Immature natural killer cell (primary cell): ENCODE results near the gene USP16. TPM values are rescaled to one million over a fixed set of nuclear protein-coding genes. Genes with fewer than 3 reads are reported as not detected.
"Not testable (repeated sequence)": the region's sequence is repeated elsewhere in the genome, so short reads cannot be mapped to it uniquely, and the experiment has no call there.

Experiments used
- DNase-seq, 3 donors: peaks; one replicate each; pipeline ENCODE4 v3.0.0; 2022; ENCODE audit warnings: mixed read lengths in 1 of 3
- H3K27ac Mint-ChIP-seq, 6 donors: one replicate each; pipeline ENCODE4 v1.8.0; 2020; ENCODE audit warnings: mixed read lengths in 6 of 6, mild to moderate bottlenecking in 5 of 6, inconsistent platforms in 4 of 6, moderate library complexity in 3 of 6
- H3K27me3 Mint-ChIP-seq, 3 donors: one replicate each; pipeline ENCODE4 v1.8.0; 2020 to 2021; ENCODE audit warnings: low read depth in 3 of 3, mild to moderate bottlenecking in 3 of 3, mixed read lengths in 3 of 3, moderate library complexity in 3 of 3, inconsistent platforms in 1 of 3
- H3K36me3 Mint-ChIP-seq, 3 donors: one replicate each; pipeline ENCODE4 v1.8.0; 2020; ENCODE audit warnings: mixed read lengths in 3 of 3, inconsistent platforms in 2 of 3, mild to moderate bottlenecking in 2 of 3
- H3K4me1 Mint-ChIP-seq, 2 donors: one replicate each; pipeline ENCODE4 v1.8.0; 2020; ENCODE audit warnings: inconsistent platforms in 2 of 2, mild to moderate bottlenecking in 2 of 2, mixed read lengths in 2 of 2, moderate library complexity in 1 of 2
- H3K4me3 Mint-ChIP-seq, 5 donors: one replicate each; pipeline ENCODE4 v1.8.0; 2020; ENCODE audit warnings: mild to moderate bottlenecking in 5 of 5, mixed read lengths in 5 of 5, inconsistent platforms in 3 of 5, moderate library complexity in 3 of 5
- H3K9me3 Mint-ChIP-seq, 6 donors: one replicate each; pipeline ENCODE4 v1.8.0; 2020; ENCODE audit warnings: mild to moderate bottlenecking in 6 of 6, mixed read lengths in 6 of 6, inconsistent platforms in 4 of 6, moderate library complexity in 3 of 6
- polyA plus RNA-seq, 3 donors: library from polyadenylated mRNA; unstranded; fragments of 300-500 nt; fragmentation: Illumina TruSeq; gene quantifications; one replicate each; pipeline ENCODE4 v1.2.3, GENCODE V29; 2021

Gene USP16
- polyA plus RNA-seq = 10 to 100 TPM; 12.0 to 31.3 (median 20.5) TPM

- Mint-ChIP-seq H3K27ac (peak within 1 kb of the TSS; percentile 96 to 99 (median 99)), H3K4me3 (peak within 1 kb of the TSS; percentile 95 to 99 (median 97)), H3K36me3 (peaks cover 0 to 4% (median 3%) of the 10 kb centered on the region in 3 donors), H3K27me3 (peaks cover 12 to 19% (median 14%) of the 10 kb centered on the region in 3 donors), H3K9me3 (no peaks in the 10 kb centered on the region), H3K4me1 (peaks cover 58 to 81% of the 10 kb centered on the region in 2 donors)
- DNase-seq = peak; percentile 97
Observed at GRCh38 chr21:29024474-29025327, at the start of gene USP16. Gene USP16, plus strand, starts transcription at chr21:29024668. Its CDS starts 3,246 bp downstream, at chr21:29027914.

GRCh38 chr21:28975397-28975796, 49.1 kb upstream of the USP16 start:
- peak overlapping the region in 2 of 6 donors; percentile 49 to 53 for H3K27ac Mint-ChIP-seq
- peaks cover 19 to 29% (median 23%) of the 10 kb centered on the region in 3 donors for H3K36me3 Mint-ChIP-seq
- no peak for DNase-seq
- no peaks in the 10 kb centered on the region for H3K27me3 Mint-ChIP-seq
- H3K4me3 Mint-ChIP-seq = no peak overlapping the region
- H3K4me1 Mint-ChIP-seq = peaks cover 7 to 32% of the 10 kb centered on the region in 2 donors
- no peaks in the 10 kb centered on the region for H3K9me3 Mint-ChIP-seq

GRCh38 chr21:28979092-28979491, 45.4 kb upstream of the USP16 start:
- H3K4me3 Mint-ChIP-seq = no peak overlapping the region
- H3K36me3 Mint-ChIP-seq = peaks cover 13 to 34% (median 23%) of the 10 kb centered on the region in 3 donors
- no peaks in the 10 kb centered on the region for H3K9me3 Mint-ChIP-seq
- H3K27ac Mint-ChIP-seq = no peak overlapping the region
- no peaks in the 10 kb centered on the region for H3K27me3 Mint-ChIP-seq
- peaks cover 8 to 11% of the 10 kb centered on the region in 2 donors for H3K4me1 Mint-ChIP-seq
- no peak for DNase-seq

- DNase-seq = no peak
- H3K4me1 Mint-ChIP-seq = peaks cover 4 to 10% of the 10 kb centered on the region in 2 donors
- H3K27ac Mint-ChIP-seq = peak overlapping the region in 3 of 6 donors; percentile 26 to 73 (median 53)
- peaks cover 8 to 32% (median 20%) of the 10 kb centered on the region in 3 donors for H3K36me3 Mint-ChIP-seq
- no peaks in the 10 kb centered on the region for H3K9me3 Mint-ChIP-seq
- H3K4me3 Mint-ChIP-seq = no peak overlapping the region
- no peaks in the 10 kb centered on the region for H3K27me3 Mint-ChIP-seq
Observed at GRCh38 chr21:28982637-28983036, 41.8 kb upstream of the USP16 start.

GRCh38 chr21:28986677-28987076, 37.8 kb upstream of the USP16 start:
- H3K36me3 Mint-ChIP-seq = peaks cover 4 to 24% (median 15%) of the 10 kb centered on the region in 3 donors
- no peak for DNase-seq
- H3K27me3 Mint-ChIP-seq = peaks cover 0 to 2% (median 0%) of the 10 kb centered on the region in 3 donors
- H3K4me3 Mint-ChIP-seq = no peak overlapping the region
- H3K27ac Mint-ChIP-seq = no peak overlapping the region
- H3K4me1 Mint-ChIP-seq = peaks cover 23 to 40% of the 10 kb centered on the region in 2 donors
- H3K9me3 Mint-ChIP-seq = no peaks in the 10 kb centered on the region

GRCh38 chr21:28988146-28988545, 36.3 kb upstream of the USP16 start:
- H3K36me3 Mint-ChIP-seq = peaks cover 4 to 15% (median 15%) of the 10 kb centered on the region in 3 donors
- H3K27ac Mint-ChIP-seq = not testable (repeated sequence)

GRCh38 chr21:28991861-28992525, 32.5 kb upstream of the USP16 start:
- Mint-ChIP-seq H3K9me3 (no peaks in the 10 kb centered on the region), H3K27me3 (peaks cover 3 to 7% (median 7%) of the 10 kb centered on the region in 3 donors), H3K36me3 (peaks cover 0 to 5% (median 0%) of the 10 kb centered on the region in 3 donors), H3K4me3 (peak overlapping the region; percentile 91 to 96 (median 94)), H3K4me1 (peaks cover 34 to 53% of the 10 kb centered on the region in 2 donors), H3K27ac (peak overlapping the region; percentile 91 to 98 (median 95))
- DNase-seq = no peak

More at GRCh38 chr21:28988146-28988545, 36.3 kb upstream of the USP16 start:
- DNase-seq, H3K9me3 Mint-ChIP-seq, H3K4me3 Mint-ChIP-seq, H3K27me3 Mint-ChIP-seq: not testable (repeated sequence)
- peaks cover 35 to 54% of the 10 kb centered on the region in 2 donors for H3K4me1 Mint-ChIP-seq

- DNase-seq = peak; percentile 98 to 99 (median 99)
- Mint-ChIP-seq H3K36me3 (peaks cover 0 to 5% (median 0%) of the 10 kb centered on the region in 3 donors), H3K27me3 (peaks cover 3 to 7% (median 7%) of the 10 kb centered on the region in 3 donors), H3K4me1 (peaks cover 34 to 46% of the 10 kb centered on the region in 2 donors), H3K9me3 (no peaks in the 10 kb centered on the region), H3K27ac (peak within 1 kb of the TSS; percentile 91 to 98 (median 95)), H3K4me3 (peak within 1 kb of the TSS; percentile 91 to 96 (median 94))
Observed at GRCh38 chr21:28992526-28993292, 31.8 kb upstream of the USP16 start, which contains the start of gene LTN1. Gene LTN1, minus strand, starts transcription at chr21:28992877. Its CDS starts 72 bp downstream, at chr21:28992805.

- Mint-ChIP-seq H3K27me3 (peaks cover 3 to 7% (median 6%) of the 10 kb centered on the region in 3 donors), H3K4me1 (peaks cover 34 to 45% of the 10 kb centered on the region in 2 donors), H3K4me3 (peak overlapping the region; percentile 91 to 96 (median 94)), H3K27ac (peak overlapping the region; percentile 91 to 98 (median 95)), H3K36me3 (peaks cover 0 to 5% (median 0%) of the 10 kb centered on the region in 3 donors), H3K9me3 (no peaks in the 10 kb centered on the region)
- no peak for DNase-seq
Observed at GRCh38 chr21:28993293-28993629, 31.2 kb upstream of the USP16 start.

- Mint-ChIP-seq H3K27ac (peak overlapping the region; percentile 91 to 98 (median 97)), H3K9me3 (no peaks in the 10 kb centered on the region), H3K36me3 (peaks cover 0 to 9% (median 1%) of the 10 kb centered on the region in 3 donors), H3K4me3 (peak overlapping the region; percentile 90 to 94 (median 91)), H3K4me1 (peaks cover 8 to 14% of the 10 kb centered on the region in 2 donors), H3K27me3 (peaks cover 0 to 6% (median 1%) of the 10 kb centered on the region in 3 donors)
- DNase-seq = peak; percentile 92 to 95 (median 93)
Observed at GRCh38 chr21:29002442-29003144, 21.9 kb upstream of the USP16 start.

GRCh38 chr21:29005696-29006095, 18.8 kb upstream of the USP16 start:
- no peak overlapping the region for H3K4me3 Mint-ChIP-seq
- peaks cover 0 to 6% (median 0%) of the 10 kb centered on the region in 3 donors for H3K27me3 Mint-ChIP-seq
- DNase-seq = no peak
- no peaks in the 10 kb centered on the region for H3K9me3 Mint-ChIP-seq
- H3K36me3 Mint-ChIP-seq = peaks cover 3 to 14% (median 9%) of the 10 kb centered on the region in 3 donors
- peaks cover 8 to 14% of the 10 kb centered on the region in 2 donors for H3K4me1 Mint-ChIP-seq
- peak overlapping the region in 3 of 6 donors; percentile 22 to 72 (median 49) for H3K27ac Mint-ChIP-seq

GRCh38 chr21:29007135-29007534, 17.3 kb upstream of the USP16 start:
- peaks cover 0 to 6% (median 0%) of the 10 kb centered on the region in 3 donors for H3K27me3 Mint-ChIP-seq
- H3K4me3 Mint-ChIP-seq = no peak overlapping the region
- DNase-seq = no peak
- peaks cover 8 to 11% of the 10 kb centered on the region in 2 donors for H3K4me1 Mint-ChIP-seq
- H3K36me3 Mint-ChIP-seq = peaks cover 3 to 14% (median 9%) of the 10 kb centered on the region in 3 donors
- H3K27ac Mint-ChIP-seq = no peak overlapping the region
- H3K9me3 Mint-ChIP-seq = no peaks in the 10 kb centered on the region
